ENCODE data around the gene PCBD1. TPM values are rescaled to one million over a fixed set of nuclear protein-coding genes. Genes with fewer than 3 reads are reported as not detected.

Gene PCBD1
- total RNA-seq, 1 donor from 2014 or later = 34.6 TPM

- no peaks in the 10 kb centered on the region for H3F3A ChIP-seq (ENCODE audit: low read depth)
- peaks cover 2% of the 10 kb centered on the region for H3K36me3 Mint-ChIP-seq
- TF ChIP-seq EZH2phosphoT487 (IDR thresholded peaks at IDR 0.05) (no peak), CTCF (IDR thresholded peaks at IDR 0.05) (no peak), EZH2 (IDR thresholded peaks at IDR 0.05) (no peak)
- no peak overlapping the region for H2AFZ ChIP-seq (replicated peaks)
- H3K4me3 Mint-ChIP-seq = no peak overlapping the region
- peaks cover 8% of the 10 kb centered on the region for H3K27me3 Mint-ChIP-seq (ENCODE audit: insufficient read depth, low read depth)
- H3K9ac ChIP-seq = no peak overlapping the region
- peaks cover 5% of the 10 kb centered on the region for H3K4me1 ChIP-seq
- no peaks in the 10 kb centered on the region for H3K79me2 ChIP-seq (ENCODE audit: low read depth)
- H4K20me1 ChIP-seq (ENCODE audit: low read depth) = no peaks in the 10 kb centered on the region
- H3K27ac Mint-ChIP-seq = no peak overlapping the region
- no peaks in the 10 kb centered on the region for H3K9me3 Mint-ChIP-seq
- no peak overlapping the region for H3K4me3 ChIP-seq
- H3K27ac ChIP-seq = no peak overlapping the region
- H3K4me1 Mint-ChIP-seq = peaks cover 17% of the 10 kb centered on the region
- no peaks in the 10 kb centered on the region for H3K27me3 ChIP-seq
- DNase-seq (ENCODE audit: low spot score) = no peak
- H3K9me3 ChIP-seq (ENCODE audit: low read depth) = no peaks in the 10 kb centered on the region
- no peak overlapping the region for H3K4me2 ChIP-seq
- H3K36me3 ChIP-seq = no peaks in the 10 kb centered on the region
These were observed 24.2 kb upstream of the PCBD1 start for GRCh38 chr10:70912556-70912955.

- Mint-ChIP-seq H3K9me3 (no peaks in the 10 kb centered on the region), H3K4me3 (no peak overlapping the region), H3K36me3 (peaks cover 2% of the 10 kb centered on the region), H3K27me3 (ENCODE audit: insufficient read depth, low read depth) (peaks cover 10% of the 10 kb centered on the region), H3K4me1 (peaks cover 14% of the 10 kb centered on the region), H3K27ac (no peak overlapping the region)
- H3K4me3 ChIP-seq = no peak overlapping the region
- no peaks in the 10 kb centered on the region for H3K4me1 ChIP-seq
- H3K27me3 ChIP-seq = no peaks in the 10 kb centered on the region
- H3K9me3 ChIP-seq (ENCODE audit: low read depth) = no peaks in the 10 kb centered on the region
- H3F3A ChIP-seq (ENCODE audit: low read depth) = no peaks in the 10 kb centered on the region
- no peak overlapping the region for H3K27ac ChIP-seq
- DNase-seq (ENCODE audit: low spot score) = no peak
- H4K20me1 ChIP-seq (ENCODE audit: low read depth) = no peaks in the 10 kb centered on the region
- no peak for TF ChIP-seq CTCF (IDR thresholded peaks at IDR 0.05)
- TF ChIP-seq EZH2 (IDR thresholded peaks at IDR 0.05) = no peak
- TF ChIP-seq EZH2phosphoT487 (IDR thresholded peaks at IDR 0.05) = no peak
- H3K9ac ChIP-seq = no peak overlapping the region
- H3K79me2 ChIP-seq (ENCODE audit: low read depth) = no peaks in the 10 kb centered on the region
- H3K36me3 ChIP-seq = no peaks in the 10 kb centered on the region
- no peak overlapping the region for H2AFZ ChIP-seq (replicated peaks)
- H3K4me2 ChIP-seq = no peak overlapping the region
These were observed 23.0 kb upstream of the PCBD1 start for GRCh38 chr10:70911386-70911785.

- H3K27me3 Mint-ChIP-seq (ENCODE audit: insufficient read depth, low read depth) = peaks cover 9% of the 10 kb centered on the region
- TF ChIP-seq CTCF (IDR thresholded peaks at IDR 0.05) (no peak), EZH2 (IDR thresholded peaks at IDR 0.05) (no peak), EZH2phosphoT487 (IDR thresholded peaks at IDR 0.05) (no peak)
These were observed 22.3 kb upstream of the PCBD1 start for GRCh38 chr10:70910486-70911341.

More at GRCh38 chr10:70910486-70911341, 22.3 kb upstream of the PCBD1 start:
- Histone ChIP-seq H4K20me1 (ENCODE audit: low read depth) (no peaks in the 10 kb centered on the region), H3K27me3 (no peaks in the 10 kb centered on the region), H3K36me3 (no peaks in the 10 kb centered on the region), H3K79me2 (ENCODE audit: low read depth) (no peaks in the 10 kb centered on the region), H3F3A (ENCODE audit: low read depth) (no peaks in the 10 kb centered on the region), H3K9me3 (ENCODE audit: low read depth) (no peaks in the 10 kb centered on the region), H3K4me2 (no peak overlapping the region), H2AFZ (replicated peaks) (no peak overlapping the region), H3K4me1 (no peaks in the 10 kb centered on the region), H3K27ac (no peak overlapping the region), H3K9ac (no peak overlapping the region), H3K4me3 (no peak overlapping the region)
- peaks cover 2% of the 10 kb centered on the region for H3K36me3 Mint-ChIP-seq
- no peak overlapping the region for H3K27ac Mint-ChIP-seq
- DNase-seq (ENCODE audit: low spot score) = no peak
- peaks cover 13% of the 10 kb centered on the region for H3K4me1 Mint-ChIP-seq
- no peak overlapping the region for H3K4me3 Mint-ChIP-seq
- no peaks in the 10 kb centered on the region for H3K9me3 Mint-ChIP-seq

Data from neural progenitor cell (in vitro differentiated cells).